ENCODE measurements around the gene SLC43A2. TPM values are rescaled to one million over a fixed set of nuclear protein-coding genes. Genes with fewer than 3 reads are reported as not detected.

The SLC43A2 gene
- total RNA-seq, 1 experiment from 2014 or later = 12.6 TPM

GRCh38 chr17:1640329-1641064, 11.9 kb upstream of the SLC43A2 start (continued):
- no peak for TF ChIP-seq MAX (IDR thresholded peaks at IDR 0.05)
- TF ChIP-seq ZNF274 (IDR thresholded peaks at IDR 0.05; ENCODE audit: low read depth, low read length) = no peak
- no peak for TF ChIP-seq JUND (IDR thresholded peaks at IDR 0.05)
- no peak for TF ChIP-seq POLR2A (IDR thresholded peaks at IDR 0.05; ENCODE audit: borderline replicate concordance, extremely low read depth, insufficient read depth, insufficient read length)
- TF ChIP-seq ELF1 (IDR thresholded peaks at IDR 0.05; ENCODE audit: borderline replicate concordance, low read depth) = no peak
- TF ChIP-seq TCF7L2 (IDR thresholded peaks at IDR 0.05; ENCODE audit: borderline replicate concordance, extremely low read depth, insufficient read depth, insufficient read length) = no peak
- no peak for TF ChIP-seq CEBPB (IDR thresholded peaks at IDR 0.05; ENCODE audit: low read depth)
- no peak for TF ChIP-seq ZFX (IDR thresholded peaks at IDR 0.05)
- no peak for TF ChIP-seq EZH2 (IDR thresholded peaks at IDR 0.05)
- TF ChIP-seq EZH2phosphoT487 (IDR thresholded peaks at IDR 0.05; ENCODE audit: borderline replicate concordance) = no peak

- BruUV-seq (replicated peaks) = no TSS peak
- Histone ChIP-seq H3K4me3 (replicated peaks in 1 of 2; ENCODE audit: low read depth in 1 of 2, low read length in 2 of 2) (no peak overlapping the region), H3K27me3 (ENCODE audit: insufficient read depth, low read length) (no peaks in the 10 kb centered on the region), H3K9me2 (ENCODE audit: insufficient read depth) (no peaks in the 10 kb centered on the region), H3K79me2 (ENCODE audit: insufficient read depth, low read length) (no peaks in the 10 kb centered on the region), H4K20me1 (ENCODE audit: insufficient read depth) (no peaks in the 10 kb centered on the region), H3K4me2 (ENCODE audit: low read length) (no peak overlapping the region), H3K4me1 (ENCODE audit: control insufficient read depth in 1 of 2, insufficient read depth in 2 of 2, low read length in 2 of 2) (peaks cover 11 to 23% of the 10 kb centered on the region in 2 experiments), H2AFZ (ENCODE audit: low read depth, low read length, poor library complexity, severe bottlenecking) (no peak overlapping the region), H3K9ac (ENCODE audit: low read length) (no peak overlapping the region), H3K9me3 (ENCODE audit: control insufficient read depth in 1 of 2, insufficient read depth in 1 of 2, low read depth in 1 of 2, low read length in 2 of 2) (no peaks in the 10 kb centered on the region), H3K27ac (ENCODE audit: low read depth, low read length) (no peak overlapping the region; the same call in 1 of the 2 replicates), H3K36me3 (ENCODE audit: control insufficient read depth in 1 of 2, insufficient read depth in 2 of 2, low read length in 2 of 2) (no peaks in the 10 kb centered on the region)
- DNase-seq (ENCODE audit: low read depth, low spot score) (no peak), ATAC-seq (no peak)
- RAD21 ChIA-PET (ENCODE audit: low non-redundant PET in 1 of 2, low total read pairs in 2 of 2, uncharacterized antibody in 2 of 2, unreplicated experiment in 2 of 2) = interaction anchor here in 1 of 2 experiments (0.6 kb wide), 1 partner anchor 123 kb away, joined by 5 read pairs; the partner anchor contains the start of gene INPP5K
- CTCF ChIA-PET = interaction anchor here (1.1 to 1.7 kb wide), 3 partner anchors 9 to 10 kb away, joined by 4 to 6 read pairs (median 5); no protein-coding TSS in a partner anchor
- POLR2A ChIA-PET = interaction anchor here (1.4 kb wide), 1 partner anchor 9 kb away, joined by 3 read pairs; no protein-coding TSS in a partner anchor
- intact Hi-C loops (cut with micrococcal nuclease) = loop anchor here (10.0 kb wide), 1 partner anchor 155 kb away; no protein-coding TSS in a partner anchor
- TF ChIP-seq FOSL1 (IDR thresholded peaks at IDR 0.05; ENCODE audit: low read depth) (no peak), ATF3 (IDR thresholded peaks at IDR 0.05) (no peak), ZBTB33 (IDR thresholded peaks at IDR 0.05; ENCODE audit: extremely low read depth, insufficient replicate concordance, low read length) (no peak), EGR1 (IDR thresholded peaks at IDR 0.05; ENCODE audit: low read depth) (no peak), ZFX (IDR thresholded peaks at IDR 0.05) (no peak), ZNF274 (IDR thresholded peaks at IDR 0.05; ENCODE audit: low read depth, low read length) (no peak), POLR2A (IDR thresholded peaks at IDR 0.05; ENCODE audit: borderline replicate concordance, extremely low read depth, insufficient read depth, insufficient read length) (no peak), SP1 (IDR thresholded peaks at IDR 0.05; ENCODE audit: low read depth) (no peak), SRF (IDR thresholded peaks at IDR 0.05; ENCODE audit: low read depth) (no peak), CTCF (IDR thresholded peaks at IDR 0.05 in 2 of 3, conservative IDR thresholded peaks at IDR 0.05 in 1 of 3; ENCODE audit: borderline replicate concordance in 1 of 3, insufficient read depth in 1 of 3, low read depth in 2 of 3, low read length in 2 of 3) (no peak)
Measured at GRCh38 chr17:1639549-1640180, 11.0 kb upstream of the SLC43A2 start.
